ENCODE data around the gene SECTM1.

DNA sequence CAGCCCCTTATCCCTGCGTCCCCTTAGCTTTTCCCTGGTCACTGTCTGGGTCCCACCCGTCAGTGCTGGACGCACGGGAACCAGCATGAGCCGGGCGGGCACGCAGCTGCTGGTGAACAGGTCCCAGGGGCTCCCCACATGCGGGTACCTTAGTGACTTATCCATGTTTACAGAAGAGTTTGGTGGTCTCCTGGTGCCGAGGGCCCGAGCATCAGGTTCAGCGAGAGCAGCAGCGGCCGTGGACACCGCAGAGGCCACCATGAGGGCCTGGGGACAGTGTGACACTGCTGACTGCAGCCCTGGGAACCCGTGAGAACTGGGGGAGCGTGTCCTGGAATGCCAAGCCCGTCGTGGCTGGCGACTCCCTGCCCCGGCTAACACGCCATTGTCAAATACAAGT lies 22.7 kb downstream of the SECTM1 start:
- TF ChIP-seq, protein P1, sequence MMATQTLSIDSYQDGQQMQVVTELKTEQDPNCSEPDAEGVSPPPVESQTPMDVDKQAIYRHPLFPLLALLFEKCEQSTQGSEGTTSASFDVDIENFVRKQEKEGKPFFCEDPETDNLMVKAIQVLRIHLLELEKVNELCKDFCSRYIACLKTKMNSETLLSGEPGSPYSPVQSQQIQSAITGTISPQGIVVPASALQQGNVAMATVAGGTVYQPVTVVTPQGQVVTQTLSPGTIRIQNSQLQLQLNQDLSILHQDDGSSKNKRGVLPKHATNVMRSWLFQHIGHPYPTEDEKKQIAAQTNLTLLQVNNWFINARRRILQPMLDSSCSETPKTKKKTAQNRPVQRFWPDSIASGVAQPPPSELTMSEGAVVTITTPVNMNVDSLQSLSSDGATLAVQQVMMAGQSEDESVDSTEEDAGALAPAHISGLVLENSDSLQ (IDR thresholded peaks at IDR 0.05): no peak
- TF ChIP-seq SUZ12 (IDR thresholded peaks at IDR 0.05) (no peak), SP1 (IDR thresholded peaks at IDR 0.05) (no peak), CTBP1 (IDR thresholded peaks at IDR 0.05; ENCODE audit: borderline replicate concordance) (no peak), FOXM1 (IDR thresholded peaks at IDR 0.05; ENCODE audit: borderline replicate concordance) (no peak), NFRKB (IDR thresholded peaks at IDR 0.05) (no peak), FOXA1 (IDR thresholded peaks at IDR 0.05) (no peak), HDGF (IDR thresholded peaks at IDR 0.05; ENCODE audit: borderline replicate concordance) (no peak), FOXK2 (IDR thresholded peaks at IDR 0.05) (no peak), BHLHE40 (IDR thresholded peaks at IDR 0.05; ENCODE audit: borderline replicate concordance) (no peak), ELF4 (IDR thresholded peaks at IDR 0.05) (no peak), ZNF384 (IDR thresholded peaks at IDR 0.05) (no peak), TARDBP (IDR thresholded peaks at IDR 0.05) (no peak)

All from HEK293T (cell line).